ENCODE data around the gene ADAMTS12.

Gene ADAMTS12

GRCh38 chr5:33800241-33800950 is 91.4 kb downstream of the ADAMTS12 start:
- no peak for DNase-seq

DNA sequence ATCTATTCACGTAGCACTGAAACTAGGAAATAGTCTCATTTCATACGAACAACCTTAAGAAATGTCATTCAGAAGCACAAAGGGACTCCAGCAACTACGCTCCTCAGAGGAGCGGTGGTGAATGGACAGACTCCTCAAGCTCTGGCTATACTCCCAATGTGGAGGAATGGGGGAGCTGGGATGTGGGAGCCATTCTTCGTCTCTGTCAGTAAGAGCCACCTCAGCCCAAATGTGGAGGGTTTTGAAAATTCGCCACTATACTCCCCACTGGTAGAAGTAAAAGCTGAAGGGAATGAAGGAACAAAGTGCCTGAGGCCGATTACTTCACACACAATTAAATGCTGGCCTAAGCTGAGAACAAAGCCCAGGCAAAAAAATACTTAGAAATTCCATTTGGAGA is 96.3 kb downstream of the ADAMTS12 start:
- no peak for DNase-seq

GRCh38 chr5:33794550-33795181 is 97.1 kb downstream of the ADAMTS12 start:
- no peak for DNase-seq

- no peak for DNase-seq
Observed at GRCh38 chr5:33793836-33794549, 97.8 kb downstream of the ADAMTS12 start.

GRCh38 chr5:33793276-33793675 is 98.5 kb downstream of the ADAMTS12 start:
- no peak for DNase-seq

DNA sequence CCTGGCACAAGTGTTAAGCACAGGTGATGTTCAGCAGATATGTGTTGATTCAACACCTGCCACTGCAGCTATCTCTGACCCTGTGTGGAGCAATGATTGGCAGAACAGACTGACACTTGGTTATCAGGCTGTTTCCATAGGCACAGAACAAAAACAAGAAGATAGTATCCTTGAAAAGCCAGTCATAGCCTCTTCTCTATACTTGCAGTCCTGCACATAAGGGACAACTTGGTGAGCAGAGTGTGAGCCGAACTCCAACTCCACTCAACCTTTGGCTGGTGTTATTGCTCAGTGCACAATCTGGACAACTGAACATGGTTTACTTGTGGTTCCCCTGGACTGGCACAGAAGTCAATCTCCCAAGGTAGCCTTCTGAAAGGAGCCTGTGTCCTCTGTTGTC is 99.2 kb downstream of the ADAMTS12 start:
- no peak for DNase-seq

- DNase-seq: no peak
Observed at GRCh38 chr5:33789567-33789957, 102.2 kb downstream of the ADAMTS12 start.

- DNase-seq: no peak
Observed at GRCh38 chr5:33788922-33789566, 102.7 kb downstream of the ADAMTS12 start.

GRCh38 chr5:33785571-33785970 is 106.2 kb downstream of the ADAMTS12 start:
- DNase-seq: no peak

DNA sequence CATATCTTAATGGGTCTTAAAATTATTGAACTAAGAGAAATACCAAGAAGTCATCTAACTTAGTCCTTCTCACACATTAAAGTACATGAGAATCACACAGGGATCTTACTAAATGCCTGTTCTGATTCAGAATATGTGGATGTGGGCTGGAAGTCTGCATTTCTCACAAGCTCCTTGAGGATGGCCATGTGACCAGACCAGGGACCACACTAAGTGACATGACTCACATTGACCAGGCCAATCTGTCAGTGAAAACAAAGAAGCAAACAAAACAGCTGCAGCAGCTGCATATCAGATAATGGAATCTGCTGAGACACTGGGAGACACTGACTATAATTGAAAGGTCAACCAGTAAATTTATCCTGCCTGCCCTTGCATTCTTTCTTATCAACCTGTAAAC is 110.5 kb downstream of the ADAMTS12 start:
- DNase-seq: no peak

DNA sequence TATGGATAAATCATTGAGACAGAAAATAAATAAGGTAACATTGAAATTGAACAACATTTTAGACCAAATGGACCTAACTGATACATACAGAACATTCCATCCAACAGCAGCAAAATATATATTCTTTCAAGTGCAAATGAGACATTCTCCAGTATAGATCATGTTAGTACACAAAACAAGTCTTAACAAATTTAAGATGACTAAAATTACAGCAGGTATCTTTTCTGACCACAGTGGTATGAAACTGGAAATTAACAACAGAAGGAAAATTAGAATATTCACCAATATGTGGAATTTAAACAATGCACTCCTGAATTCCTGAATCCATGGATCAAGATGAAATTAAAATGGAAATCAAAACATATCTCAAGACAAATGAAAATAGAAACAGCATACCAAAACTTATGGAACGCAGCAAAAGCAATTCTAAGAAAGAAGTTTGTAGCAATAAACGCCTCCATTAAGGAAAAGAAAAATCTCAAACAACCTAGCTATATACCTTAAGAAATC is 115.6 kb downstream of the ADAMTS12 start:
- no peak for DNase-seq

- no peak for DNase-seq
Observed at GRCh38 chr5:33774341-33774740, 117.4 kb downstream of the ADAMTS12 start.

GRCh38 chr5:33772380-33772897 is 119.4 kb downstream of the ADAMTS12 start:
- no peak for DNase-seq

- no peak for DNase-seq
Observed at GRCh38 chr5:33769968-33770367, 121.8 kb downstream of the ADAMTS12 start.

GRCh38 chr5:33769196-33769595 is 122.6 kb downstream of the ADAMTS12 start:
- no peak for DNase-seq

- DNase-seq: no peak
Observed at GRCh38 chr5:33766023-33766422, 125.8 kb downstream of the ADAMTS12 start.

GRCh38 chr5:33764786-33765185 is 127.0 kb downstream of the ADAMTS12 start:
- no peak for DNase-seq

DNA sequence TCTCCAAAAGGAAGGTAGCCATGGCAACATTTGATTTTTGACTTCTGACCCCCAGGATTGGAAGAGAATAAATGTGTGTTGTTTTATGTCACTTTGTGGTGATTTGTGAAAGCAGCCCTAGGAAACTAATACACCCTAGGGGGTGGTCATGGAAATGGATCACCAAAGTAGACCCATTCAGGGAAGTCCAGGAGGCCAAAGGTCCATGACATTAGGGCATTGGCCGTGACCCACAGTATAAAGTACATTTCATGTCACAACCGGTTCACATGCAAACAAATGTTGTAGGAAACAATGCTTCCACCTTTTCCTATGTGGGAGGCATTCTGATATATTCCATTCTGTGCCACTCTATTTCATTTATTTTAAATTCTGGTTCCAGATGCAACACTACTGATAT is 128.4 kb downstream of the ADAMTS12 start:
- no peak for DNase-seq

- DNase-seq: no peak
Observed at GRCh38 chr5:33762859-33763258, 128.9 kb downstream of the ADAMTS12 start.

DNA sequence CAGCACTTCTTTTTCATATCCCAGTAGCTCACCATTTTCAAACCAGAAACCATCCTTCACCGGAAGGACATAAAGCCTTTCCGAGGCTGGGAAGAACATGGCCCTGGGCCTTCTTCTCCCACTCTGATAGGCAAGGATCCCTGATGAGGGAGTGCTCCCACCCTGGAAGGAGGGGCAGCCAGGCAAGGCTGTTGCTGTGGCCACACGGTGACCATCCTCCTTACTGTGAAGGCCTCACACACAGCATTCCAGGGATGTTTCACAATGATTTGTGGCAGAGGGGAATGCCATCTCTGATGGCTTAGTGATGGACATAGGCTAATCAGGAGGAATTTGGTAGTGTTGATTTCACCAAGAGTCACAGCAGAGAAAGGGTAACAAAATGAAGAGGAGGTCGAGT is 130.7 kb downstream of the ADAMTS12 start:
- DNase-seq: no peak

GRCh38 chr5:33758737-33759136 is 133.1 kb downstream of the ADAMTS12 start:
- DNase-seq: no peak

GRCh38 chr5:33756491-33756890 is 135.3 kb downstream of the ADAMTS12 start:
- no peak for DNase-seq

DNA sequence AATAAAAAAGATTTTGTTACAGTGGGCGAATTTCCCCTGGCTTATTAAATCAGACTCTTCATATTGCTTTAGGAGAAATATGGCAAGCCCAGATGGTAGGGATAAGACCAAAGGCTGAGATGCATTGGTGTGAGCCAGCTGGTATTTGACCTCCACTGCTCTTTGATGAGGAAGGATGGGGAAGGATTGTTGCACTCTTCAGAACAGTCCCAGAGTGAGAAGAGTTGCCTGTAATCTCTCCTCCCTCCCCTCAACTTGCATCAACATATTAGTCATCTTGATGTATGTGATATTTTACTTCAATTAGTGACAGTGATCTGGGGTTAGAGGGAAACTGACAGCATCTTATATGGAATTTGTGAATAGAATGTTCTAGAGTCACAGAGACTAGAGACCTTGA is 136.6 kb downstream of the ADAMTS12 start:
- no peak for DNase-seq

Data from NCI-H1105 treated with DMSO at 0.1 percent for 48 hours (cell line).